Measurements from ENCODE around the gene DPEP2NB.

DPEP2NB gene

GRCh38 chr16:67987460-67988160 lies 28.1 kb downstream of the DPEP2NB start:
- Histone ChIP-seq H3K27me3 (peaks cover 7% of the 10 kb centered on the region), H3K27ac (peak overlapping the region; percentile 48), H3K4me1 (ENCODE audit: control insufficient read depth in 1 of 2, insufficient read depth in 1 of 2, low read depth in 1 of 2, low read length in 1 of 2) (peaks cover 16 to 28% of the 10 kb centered on the region in 2 experiments), H3K36me3 (peaks cover 64% of the 10 kb centered on the region), H3K4me3 (ENCODE audit: low read depth in 1 of 2, low read length in 1 of 2) (no peak overlapping the region), H3K9me3 (no peaks in the 10 kb centered on the region)
- TF ChIP-seq, protein P1, sequence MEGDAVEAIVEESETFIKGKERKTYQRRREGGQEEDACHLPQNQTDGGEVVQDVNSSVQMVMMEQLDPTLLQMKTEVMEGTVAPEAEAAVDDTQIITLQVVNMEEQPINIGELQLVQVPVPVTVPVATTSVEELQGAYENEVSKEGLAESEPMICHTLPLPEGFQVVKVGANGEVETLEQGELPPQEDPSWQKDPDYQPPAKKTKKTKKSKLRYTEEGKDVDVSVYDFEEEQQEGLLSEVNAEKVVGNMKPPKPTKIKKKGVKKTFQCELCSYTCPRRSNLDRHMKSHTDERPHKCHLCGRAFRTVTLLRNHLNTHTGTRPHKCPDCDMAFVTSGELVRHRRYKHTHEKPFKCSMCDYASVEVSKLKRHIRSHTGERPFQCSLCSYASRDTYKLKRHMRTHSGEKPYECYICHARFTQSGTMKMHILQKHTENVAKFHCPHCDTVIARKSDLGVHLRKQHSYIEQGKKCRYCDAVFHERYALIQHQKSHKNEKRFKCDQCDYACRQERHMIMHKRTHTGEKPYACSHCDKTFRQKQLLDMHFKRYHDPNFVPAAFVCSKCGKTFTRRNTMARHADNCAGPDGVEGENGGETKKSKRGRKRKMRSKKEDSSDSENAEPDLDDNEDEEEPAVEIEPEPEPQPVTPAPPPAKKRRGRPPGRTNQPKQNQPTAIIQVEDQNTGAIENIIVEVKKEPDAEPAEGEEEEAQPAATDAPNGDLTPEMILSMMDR (IDR thresholded peaks at IDR 0.05), result no peak

GRCh38 chr16:67986949-67987348 lies 28.8 kb downstream of the DPEP2NB start:
- Histone ChIP-seq H3K27ac (peak overlapping the region; percentile 7), H3K4me3 (ENCODE audit: low read depth in 1 of 2, low read length in 1 of 2) (no peak overlapping the region), H3K4me1 (ENCODE audit: control insufficient read depth in 1 of 2, insufficient read depth in 1 of 2, low read depth in 1 of 2, low read length in 1 of 2) (peaks cover 10 to 21% of the 10 kb centered on the region in 2 experiments), H3K27me3 (peaks cover 7% of the 10 kb centered on the region), H3K9me3 (no peaks in the 10 kb centered on the region), H3K36me3 (peaks cover 60% of the 10 kb centered on the region)
- TF ChIP-seq, protein P1 (IDR thresholded peaks at IDR 0.05), result no peak

- H3K27me3 ChIP-seq, result peaks cover 7% of the 10 kb centered on the region
- no peaks in the 10 kb centered on the region for H3K9me3 ChIP-seq
- TF ChIP-seq, protein P1 (IDR thresholded peaks at IDR 0.05), result no peak
- H3K4me1 ChIP-seq (ENCODE audit: control insufficient read depth in 1 of 2, insufficient read depth in 1 of 2, low read depth in 1 of 2, low read length in 1 of 2), result peaks cover 0 to 3% of the 10 kb centered on the region in 2 experiments
- H3K4me3 ChIP-seq (ENCODE audit: low read depth in 1 of 2, low read length in 1 of 2), result no peak overlapping the region
- peaks cover 18% of the 10 kb centered on the region for H3K36me3 ChIP-seq
- no peak overlapping the region for H3K27ac ChIP-seq
Observed at GRCh38 chr16:67982011-67982696, 33.6 kb downstream of the DPEP2NB start.

- no peaks in the 10 kb centered on the region for H3K9me3 ChIP-seq
- peaks cover 0 to 3% of the 10 kb centered on the region in 2 experiments for H3K4me1 ChIP-seq (ENCODE audit: control insufficient read depth in 1 of 2, insufficient read depth in 1 of 2, low read depth in 1 of 2, low read length in 1 of 2)
- no peak within 1 kb of the TSS for H3K27ac ChIP-seq
- H3K36me3 ChIP-seq, result peaks cover 14% of the 10 kb centered on the region
- TF ChIP-seq, protein P1 (IDR thresholded peaks at IDR 0.05), result no peak
- peaks cover 7% of the 10 kb centered on the region for H3K27me3 ChIP-seq
- H3K4me3 ChIP-seq (ENCODE audit: low read depth in 1 of 2, low read length in 1 of 2), result no peak within 1 kb of the TSS
Observed at GRCh38 chr16:67979955-67980678, 35.6 kb downstream of the DPEP2NB start, which contains the start of gene DPEP3. Gene DPEP3 (minus strand): TSS chr16:67980499. CDS start chr16:67980380, 119 bp downstream.

GRCh38 chr16:67977469-67978227 lies 38.1 kb downstream of the DPEP2NB start:
- H3K27ac ChIP-seq, result no peak overlapping the region
- TF ChIP-seq, protein P1 (IDR thresholded peaks at IDR 0.05), result no peak
- no peaks in the 10 kb centered on the region for H3K9me3 ChIP-seq
- no peak overlapping the region for H3K4me3 ChIP-seq (ENCODE audit: low read depth in 1 of 2, low read length in 1 of 2)
- H3K27me3 ChIP-seq, result no peaks in the 10 kb centered on the region
- peaks cover 11% of the 10 kb centered on the region for H3K36me3 ChIP-seq
- no peaks in the 10 kb centered on the region for H3K4me1 ChIP-seq (ENCODE audit: control insufficient read depth in 1 of 2, insufficient read depth in 1 of 2, low read depth in 1 of 2, low read length in 1 of 2)

All from neutrophil (primary cell).